EH (cell line): ENCODE measurements around the gene ERFL.
"Not testable (repeated sequence)": the region's sequence is repeated elsewhere in the genome, so short reads cannot be mapped to it uniquely, and the experiment has no call there.

Experiments used
- DNase-seq: peaks from one replicate; pipeline ENCODE4 v3.0.0-alpha.2; 2015; ENCODE audit warnings: low read depth

ERFL gene

GRCh38 chr19:41926763-41927496, 1.3 kb downstream of the ERFL start:
- DNase-seq = no peak

GRCh38 chr19:41926028-41926762, 2.1 kb downstream of the ERFL start:
- DNase-seq = no peak

GRCh38 chr19:41925208-41926003, 2.8 kb downstream of the ERFL start:
- no peak for DNase-seq

GRCh38 chr19:41924151-41925145, 3.8 kb downstream of the ERFL start:
- DNase-seq = no peak

- no peak for DNase-seq
Measured at GRCh38 chr19:41923045-41923788, 5.0 kb downstream of the ERFL start.

GRCh38 chr19:41922585-41922984, 5.7 kb downstream of the ERFL start:
- DNase-seq = no peak

- no peak for DNase-seq
Measured at GRCh38 chr19:41921577-41922576, 6.4 kb downstream of the ERFL start.

- no peak for DNase-seq
Measured at GRCh38 chr19:41920882-41921576, 7.2 kb downstream of the ERFL start.

- no peak for DNase-seq
Measured at GRCh38 chr19:41919948-41920712, 8.1 kb downstream of the ERFL start.

GRCh38 chr19:41918653-41919244, 9.5 kb downstream of the ERFL start:
- DNase-seq = no peak

GRCh38 chr19:41918095-41918494, 10.2 kb downstream of the ERFL start:
- no peak for DNase-seq

- DNase-seq = no peak
Measured at GRCh38 chr19:41917676-41918075, 10.6 kb downstream of the ERFL start.

- DNase-seq = no peak
Measured at GRCh38 chr19:41915776-41916414, 12.4 kb downstream of the ERFL start.

- DNase-seq = no peak
Measured at GRCh38 chr19:41915021-41915775, 13.1 kb downstream of the ERFL start.

GRCh38 chr19:41914424-41914834, 13.8 kb downstream of the ERFL start:
- DNase-seq = not testable (repeated sequence)
